Measurements from ENCODE around the gene CEP170. TPM values are rescaled to one million over a fixed set of nuclear protein-coding genes. Genes with fewer than 3 reads are reported as not detected.
A peak's percentile ranks its signal among the peaks of the same experiment; 100 is the strongest.

The CEP170 gene
- total RNA-seq, 4 donors from 2014 or later = 40.3 to 114 (median 55.6) TPM

- intact Hi-C loops (cut with DNase I; ENCODE audit: low total_unique reads) = no loop called here
- H3K4me3 ChIP-seq = no peak overlapping the region
- H3K27ac ChIP-seq = no peak overlapping the region
- no peaks in the 10 kb centered on the region for H3K9me3 ChIP-seq
- no peaks in the 10 kb centered on the region for H3K27me3 ChIP-seq
- peaks cover 0 to 4% of the 10 kb centered on the region in 2 donors for H3K4me1 ChIP-seq
- no peak for TF ChIP-seq CTCF (IDR thresholded peaks at IDR 0.05)
- no peaks in the 10 kb centered on the region for H3K36me3 ChIP-seq
- no peak for DNase-seq
These were observed 13.8 kb upstream of the CEP170 start for GRCh38 chr1:243268751-243269460.

- peak overlapping the region; percentile 3 to 13 for H3K27ac ChIP-seq
These were observed 13.0 kb upstream of the CEP170 start for GRCh38 chr1:243267914-243268653.

GRCh38 chr1:243267471-243267880 lies 12.4 kb upstream of the CEP170 start:
- Histone ChIP-seq H3K4me1 (peaks cover 0 to 4% of the 10 kb centered on the region in 2 donors), H3K9me3 (no peaks in the 10 kb centered on the region), H3K27me3 (no peaks in the 10 kb centered on the region), H3K4me3 (no peak overlapping the region), H3K27ac (no peak overlapping the region), H3K36me3 (no peaks in the 10 kb centered on the region)
- intact Hi-C loops (cut with DNase I; ENCODE audit: low total_unique reads) = no loop called here
- TF ChIP-seq POLR2A (IDR thresholded peaks at IDR 0.05) (no peak), CTCF (IDR thresholded peaks at IDR 0.05) (no peak)
- no peak for DNase-seq

More at GRCh38 chr1:243267914-243268653, 13.0 kb upstream of the CEP170 start:
- Histone ChIP-seq H3K4me3 (no peak overlapping the region), H3K9me3 (no peaks in the 10 kb centered on the region), H3K4me1 (peaks cover 0 to 4% of the 10 kb centered on the region in 2 donors), H3K36me3 (no peaks in the 10 kb centered on the region), H3K27me3 (no peaks in the 10 kb centered on the region)
- TF ChIP-seq CTCF (IDR thresholded peaks at IDR 0.05) (no peak), POLR2A (IDR thresholded peaks at IDR 0.05) (no peak)
- intact Hi-C loops (cut with DNase I; ENCODE audit: low total_unique reads) = no loop called here
- DNase-seq = no peak

- Histone ChIP-seq H3K4me1 (peaks cover 0 to 4% of the 10 kb centered on the region in 2 donors), H3K9me3 (no peaks in the 10 kb centered on the region), H3K27ac (no peak overlapping the region), H3K27me3 (no peaks in the 10 kb centered on the region), H3K4me3 (no peak overlapping the region), H3K36me3 (no peaks in the 10 kb centered on the region)
- no peak for DNase-seq
- intact Hi-C loops (cut with DNase I; ENCODE audit: low total_unique reads) = no loop called here
- no peak for TF ChIP-seq POLR2A (IDR thresholded peaks at IDR 0.05)
- no peak for TF ChIP-seq CTCF (IDR thresholded peaks at IDR 0.05)
These were observed 11.2 kb upstream of the CEP170 start for GRCh38 chr1:243266231-243266630.

GRCh38 chr1:243264717-243265116 lies 9.6 kb upstream of the CEP170 start:
- peak overlapping the region in 1 of 2 donors; percentile 26 for H3K27ac ChIP-seq
- TF ChIP-seq POLR2A (IDR thresholded peaks at IDR 0.05) (no peak), CTCF (IDR thresholded peaks at IDR 0.05) (no peak)
- H3K27me3 ChIP-seq = no peaks in the 10 kb centered on the region
- H3K4me3 ChIP-seq = no peak overlapping the region
- intact Hi-C loops (cut with DNase I; ENCODE audit: low total_unique reads) = no loop called here
- H3K4me1 ChIP-seq = peaks cover 0 to 4% of the 10 kb centered on the region in 2 donors
- no peak for DNase-seq
- H3K36me3 ChIP-seq = no peaks in the 10 kb centered on the region
- no peaks in the 10 kb centered on the region for H3K9me3 ChIP-seq

Data from uterus (tissue), 4 donors.